B cell (primary cell): Measurements from ENCODE around the gene MAML2. TPM values are rescaled to one million over a fixed set of nuclear protein-coding genes. Genes with fewer than 3 reads are reported as not detected.

Source experiments
- ATAC-seq: fragments of 200-7000 bp; cut with Tn5 transposase; one replicate; pipeline ENCODE4 v1.10.0; 2021; ENCODE audit warnings: low read depth, mild to moderate bottlenecking, moderate number of reproducible peaks, moderate library complexity
- CTCF ChIA-PET: fragments of 350-600 bp; sonication (Branson Sonifier 250); formaldehyde crosslinking; loops from one replicate; lab custom pipeline; 2021; ENCODE audit warnings: antibody characterized with exemption, inconsistent platforms; lab: Charles Lee
- POLR2A ChIA-PET: fragments of 350-600 bp; sonication (Branson Sonifier 250); formaldehyde crosslinking; loops from one replicate; lab custom pipeline; 2021; ENCODE audit warnings: antibody characterized with exemption; lab: Charles Lee
- DNase-seq: peaks from one replicate; pipeline ENCODE4 v3.0.0; 2013
- H2AFZ ChIP-seq: 2 replicates; pipeline ENCODE4 v1.6.1; 2012; ENCODE audit warnings: mild to moderate bottlenecking, low read depth, low read length; ENCODE audit not compliant: insufficient read depth, poor library complexity, severe bottlenecking
- H3K27ac ChIP-seq, 2 donors: 1 replicate in 1 of 2; 2 replicates in 1 of 2; pipeline ENCODE4 v1.5.1; 2012 to 2013; ENCODE audit warnings: low read length in 2 of 2, mild to moderate bottlenecking in 2 of 2, moderate library complexity in 1 of 2
- H3K27me3 ChIP-seq, 4 experiments: fragments of 200-600 bp in 1 of 4; sonication (generic) in 1 of 4; replicated peaks in 1 of 4; 1 replicate in 2 of 4; 2 replicates in 2 of 4; pipeline versions ENCODE4 v1.6.1 to v1.7.0; 2013 to 2016; ENCODE audit warnings: low read length in 3 of 4, mild to moderate bottlenecking in 2 of 4, mixed read lengths in 1 of 4, moderate library complexity in 1 of 4; ENCODE audit not compliant: insufficient read depth in 4 of 4, control insufficient read depth in 3 of 4; ENCODE audit errors: control extremely low read depth in 1 of 4
- H3K36me3 ChIP-seq, 2 experiments: replicated peaks in 1 of 2; 1 replicate in 1 of 2; 2 replicates in 1 of 2; pipeline versions ENCODE4 v1.6.1 to v1.7.1; 2013; ENCODE audit warnings: low read length in 1 of 2; ENCODE audit not compliant: insufficient read depth in 2 of 2, control insufficient read depth in 1 of 2; ENCODE audit errors: control extremely low read depth in 1 of 2, extremely low read depth in 1 of 2
- H3K4me1 ChIP-seq, 2 donors: fragments of 200-600 bp in 1 of 2; sonication (generic) in 1 of 2; 1 replicate in 1 of 2; 2 replicates in 1 of 2; pipeline versions ENCODE4 v1.5.1 to v1.6.1; 2013 to 2017; ENCODE audit warnings: low read length in 2 of 2; ENCODE audit not compliant: control insufficient read depth in 2 of 2, insufficient read depth in 2 of 2
- H3K4me2 ChIP-seq: replicated peaks from 2 replicates; pipeline ENCODE3; 2012; ENCODE audit warnings: mild to moderate bottlenecking, low read depth, low read length; ENCODE audit not compliant: poor library complexity, severe bottlenecking
- H3K4me3 ChIP-seq, 5 experiments: fragments of 200-600 bp in 1 of 5; sonication (generic) in 1 of 5; 1 replicate in 3 of 5; 2 replicates in 2 of 5; pipeline versions ENCODE4 v1.5.1 to v1.7.0; 2011 to 2016; ENCODE audit warnings: low read length in 4 of 5, mild to moderate bottlenecking in 4 of 5, low read depth in 2 of 5, control low read depth in 1 of 5, moderate library complexity in 1 of 5; ENCODE audit not compliant: insufficient read depth in 1 of 5; ENCODE audit errors: control extremely low read depth in 1 of 5, extremely low read depth in 1 of 5
- H3K79me2 ChIP-seq: fragments of 200-600 bp; sonication (generic); one replicate; pipeline ENCODE4 v1.6.0; 2016; ENCODE audit warnings: low read length; ENCODE audit not compliant: control insufficient read depth, insufficient read depth
- H3K9ac ChIP-seq: fragments of 200-600 bp; sonication (generic); 2 replicates; pipeline ENCODE4 v1.6.1; 2017; ENCODE audit warnings: mild to moderate bottlenecking, low read length, moderate library complexity
- H3K9me3 ChIP-seq, 3 donors: one replicate each; pipeline versions ENCODE4 v1.6.1 to v1.7.1; 2013; ENCODE audit warnings: low read length in 2 of 3; ENCODE audit not compliant: control insufficient read depth in 2 of 3, insufficient read depth in 1 of 3; ENCODE audit errors: control extremely low read depth in 1 of 3
- H4K20me1 ChIP-seq: 2 replicates; pipeline ENCODE4 v1.6.0; 2012; ENCODE audit warnings: mild to moderate bottlenecking, low read length; ENCODE audit not compliant: insufficient read depth, control insufficient read depth, poor library complexity, severe bottlenecking
- H3K27ac Mint-ChIP-seq: one replicate; pipeline ENCODE4 v1.8.0; 2021; ENCODE audit warnings: mixed read lengths
- H3K27me3 Mint-ChIP-seq: one replicate; pipeline ENCODE4 v1.8.0; 2021; ENCODE audit warnings: mixed read lengths
- H3K4me1 Mint-ChIP-seq: one replicate; pipeline ENCODE4 v1.8.0; 2021; ENCODE audit warnings: mixed read lengths
- H3K4me3 Mint-ChIP-seq: one replicate; pipeline ENCODE4 v1.8.0; 2021; ENCODE audit warnings: mixed read lengths
- H3K9me3 Mint-ChIP-seq: one replicate; pipeline ENCODE4 v1.8.0; 2022; ENCODE audit warnings: mixed read lengths; ENCODE audit not compliant: insufficient read depth
- CTCF ChIP-seq: fragments of 200-600 bp; IDR thresholded peaks from one replicate; pipeline ENCODE4 v1.8.0; 2022; ENCODE audit warnings: antibody characterized with exemption, mild to moderate bottlenecking
- EZH2 ChIP-seq: IDR thresholded peaks from 2 replicates; pipeline ENCODE4 v1.6.1; 2012; ENCODE audit warnings: borderline replicate concordance, low read depth, mild to moderate bottlenecking, moderate library complexity, low read length; ENCODE audit not compliant: insufficient read depth, poor library complexity, severe bottlenecking
- WGBS: methylation state at CpG from one replicate; pipeline ENCODE4 v1.1.5; 2013; ENCODE audit warnings: missing lambda C conversion rate; ENCODE audit not compliant: insufficient coverage; 5-methylcytosine and 5-hydroxymethylcytosine counted together
- intact Hi-C: fragments of 100-400 bp; cut with micrococcal nuclease; formaldehyde crosslinking; loops from one replicate; pipeline ENCODE4 v1.10.0; 2022
- polyA plus RNA-seq: library from polyadenylated mRNA; depleted of rRNA; stranded (reverse); fragments of >200 nt; gene quantifications from 2 replicates; pipeline ENCODE4 v1.2.3, GENCODE V29; 2012
- total RNA-seq, 2 donors: library from RNA; stranded (reverse); fragments of 120-200 nt in 1 of 2; gene quantifications; 1 replicate in 1 of 2; 2 replicates in 1 of 2; pipeline versions ENCODE4 v1.2.3 to v1.2.4, GENCODE V29; 2013 to 2022

Gene MAML2
- total and polyA plus RNA-seq, 2 donors (not counting 1 experiment from before 2014, with no cell fraction given), result 10.7 to 26.4 TPM

DNA sequence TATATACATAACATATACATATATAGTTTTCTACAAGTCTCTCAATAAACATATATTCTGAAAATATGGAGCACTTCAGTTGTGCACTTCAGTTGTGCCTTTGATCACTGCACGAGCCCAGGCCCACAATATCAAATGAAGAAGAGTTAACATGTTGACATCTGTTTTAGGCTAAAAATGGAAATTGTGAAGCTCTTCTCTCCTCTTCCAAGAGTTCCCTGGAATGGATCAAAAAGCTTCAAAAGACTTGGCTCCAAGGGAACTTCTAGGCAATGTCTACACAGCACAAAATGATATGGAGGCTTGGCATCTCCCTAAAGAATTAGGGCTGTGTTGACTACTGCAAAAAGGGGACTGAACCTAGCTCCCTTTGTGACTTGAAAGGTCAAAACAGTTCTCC lies 36.9 kb downstream of the MAML2 start:
- Histone ChIP-seq H3K9ac (no peak overlapping the region), H3K27ac (no peak overlapping the region), H3K4me1 (no peaks in the 10 kb centered on the region), H3K4me3 (no peak overlapping the region), H3K36me3 (peaks cover 0 to 5% of the 10 kb centered on the region in 2 experiments), H3K27me3 (no peaks in the 10 kb centered on the region), H3K9me3 (no peaks in the 10 kb centered on the region), H4K20me1 (no peaks in the 10 kb centered on the region), H3K79me2 (peaks cover 18% of the 10 kb centered on the region), H2AFZ (no peak overlapping the region), H3K4me2 (no peak overlapping the region)
- POLR2A ChIA-PET, result no interaction called here
- Mint-ChIP-seq H3K27me3 (no peaks in the 10 kb centered on the region), H3K9me3 (no peaks in the 10 kb centered on the region), H3K27ac (no peak overlapping the region), H3K4me3 (no peak overlapping the region), H3K4me1 (peaks cover 40% of the 10 kb centered on the region)
- ATAC-seq, result no peak
- WGBS, result no CpG with 5 or more reads among the region's 1 CpG
- no peak for DNase-seq
- intact Hi-C loops, result loop anchor here (2.0 kb wide), 1 partner anchor 13 kb away; no protein-coding TSS in a partner anchor
- TF ChIP-seq CTCF (no peak), EZH2 (no peak)
- CTCF ChIA-PET, result interaction anchor here (0.9 to 6.6 kb wide), 2 partner anchors 37 to 251 kb away, joined by 4 to 40 read pairs; partner anchors contain the start of gene MAML2

- peaks cover 6 to 7% of the 10 kb centered on the region in 2 donors for H3K4me1 ChIP-seq
- DNase-seq (no peak), ATAC-seq (no peak)
- 100% methylated on average over 2 of the region's 3 CpGs for WGBS
- no peak overlapping the region for H3K27ac ChIP-seq
- ChIA-PET POLR2A (interaction anchor here (0.7 kb wide), 1 partner anchor 28 kb away, joined by 4 read pairs; no protein-coding TSS in a partner anchor), CTCF (interaction anchor here (0.6 kb wide), 1 partner anchor 103 kb away, joined by 3 read pairs; no protein-coding TSS in a partner anchor)
- no peaks in the 10 kb centered on the region for H4K20me1 ChIP-seq
- TF ChIP-seq CTCF (no peak), EZH2 (no peak)
- Mint-ChIP-seq H3K9me3 (no peaks in the 10 kb centered on the region), H3K4me3 (no peak overlapping the region), H3K27ac (no peak overlapping the region), H3K27me3 (no peaks in the 10 kb centered on the region), H3K4me1 (peaks cover 48% of the 10 kb centered on the region)
- no peak overlapping the region for H3K4me2 ChIP-seq
- H3K79me2 ChIP-seq, result peaks cover 18% of the 10 kb centered on the region
- H3K9ac ChIP-seq, result no peak overlapping the region
- no peaks in the 10 kb centered on the region for H3K9me3 ChIP-seq
- peaks cover 0 to 2% of the 10 kb centered on the region in 2 experiments for H3K36me3 ChIP-seq
- H3K27me3 ChIP-seq, result no peaks in the 10 kb centered on the region
- no peak overlapping the region for H3K4me3 ChIP-seq
- H2AFZ ChIP-seq, result no peak overlapping the region
- intact Hi-C loops, result no loop called here
Measured at GRCh38 chr11:96303980-96304379, 39.0 kb downstream of the MAML2 start.
